PC-9 (cell line): ENCODE measurements around the gene AUTS2. TPM values are rescaled to one million over a fixed set of nuclear protein-coding genes. Genes with fewer than 3 reads are reported as not detected.

Experiments
- BruUV-seq: library from RNA; stranded (reverse); fragments of 400-500 nt; replicated peaks from 2 replicates; lab custom pipeline; 2021; lab: Mats Ljungman, UMichigan
- CTCF ChIA-PET: fragments of 300-600 bp; sonication (Branson Sonifier 250); formaldehyde crosslinking; loops from one replicate; lab custom pipeline; 2022; ENCODE audit warnings: antibody characterized with exemption; lab: Charles Lee
- POLR2A ChIA-PET: fragments of 300-600 bp; sonication (Branson Sonifier 250); formaldehyde crosslinking; loops from one replicate; lab custom pipeline; 2022; ENCODE audit warnings: antibody characterized with exemption; ENCODE audit not compliant: unreplicated experiment; lab: Charles Lee
- DNase-seq, 2 experiments: peaks; one replicate each; pipeline versions ENCODE4 v3.0.0 to v3.0.0-alpha.2; 2015 to 2022; ENCODE audit warnings: mixed read lengths in 1 of 2
- H2AFZ ChIP-seq: fragments of 200-600 bp; sonication (generic); 2 replicates; pipeline ENCODE4 v1.8.1; 2017; ENCODE audit warnings: antibody characterized with exemption
- H3F3A ChIP-seq: fragments of 200-600 bp; sonication (generic); 2 replicates; pipeline ENCODE4 v1.8.1; 2017; ENCODE audit warnings: antibody characterized with exemption, mild to moderate bottlenecking, low read depth; ENCODE audit not compliant: insufficient read depth
- H3K27ac ChIP-seq: fragments of 200-600 bp; sonication (generic); 2 replicates; pipeline ENCODE4 v1.6.1; 2016; ENCODE audit warnings: mixed run types
- H3K27me3 ChIP-seq: fragments of 200-600 bp; sonication (generic); 2 replicates; pipeline ENCODE4 v1.6.1; 2016; ENCODE audit warnings: low read depth, mixed run types; ENCODE audit not compliant: insufficient read depth
- H3K36me3 ChIP-seq: fragments of 200-600 bp; sonication (generic); 2 replicates; pipeline ENCODE4 v1.6.1; 2016; ENCODE audit warnings: low read depth, mixed run types
- H3K4me1 ChIP-seq: fragments of 200-600 bp; sonication (generic); replicated peaks from 2 replicates; pipeline ENCODE4 v1.6.1; 2016; ENCODE audit warnings: mixed run types; ENCODE audit not compliant: insufficient read depth
- H3K4me2 ChIP-seq: fragments of 200-600 bp; sonication (generic); 2 replicates; pipeline ENCODE4 v1.6.1; 2017; ENCODE audit warnings: mixed run types
- H3K4me3 ChIP-seq: fragments of 200-600 bp; sonication (generic); 2 replicates; pipeline ENCODE4 v1.6.1; 2016; ENCODE audit warnings: mixed run types
- H3K79me2 ChIP-seq: fragments of 200-600 bp; sonication (generic); 2 replicates; pipeline ENCODE4 v1.6.1; 2017; ENCODE audit warnings: low read depth, mixed run types
- H3K9me2 ChIP-seq: fragments of 200-600 bp; sonication (generic); 2 replicates; pipeline ENCODE4 v1.8.1; 2017; ENCODE audit warnings: mild to moderate bottlenecking; ENCODE audit not compliant: insufficient read depth
- H3K9me3 ChIP-seq: fragments of 200-600 bp; sonication (generic); 2 replicates; pipeline ENCODE4 v1.8.1; 2016; ENCODE audit warnings: low read depth; ENCODE audit not compliant: insufficient read depth
- H4K20me1 ChIP-seq: fragments of 200-600 bp; sonication (generic); 2 replicates; pipeline ENCODE4 v1.8.1; 2017; ENCODE audit not compliant: insufficient read depth
- EZH2 ChIP-seq: fragments of 200-600 bp; sonication (generic); IDR thresholded peaks from 2 replicates; pipeline ENCODE4 v1.8.0; 2017; ENCODE audit warnings: antibody characterized with exemption, low read depth
- intact Hi-C: fragments of 100-400 bp; cut with micrococcal nuclease; formaldehyde crosslinking; loops from one replicate; pipeline ENCODE4 v1.10.0; 2022; ENCODE audit not compliant: unreplicated experiment
- total RNA-seq: library from RNA; stranded (reverse); gene quantifications from 2 replicates; pipeline ENCODE4 v1.2.3, GENCODE V29; 2021
- TF ChIP-seq, protein P1 (sequence below): fragments of 200-600 bp; sonication (generic); conservative IDR thresholded peaks from 2 replicates; pipeline ENCODE4 v1.6.1; 2017; ENCODE audit warnings: mixed run types, antibody characterized with exemption, mild to moderate bottlenecking, moderate library complexity

The AUTS2 gene
- total RNA-seq, 1 experiment from 2014 or later: not detected

DNA sequence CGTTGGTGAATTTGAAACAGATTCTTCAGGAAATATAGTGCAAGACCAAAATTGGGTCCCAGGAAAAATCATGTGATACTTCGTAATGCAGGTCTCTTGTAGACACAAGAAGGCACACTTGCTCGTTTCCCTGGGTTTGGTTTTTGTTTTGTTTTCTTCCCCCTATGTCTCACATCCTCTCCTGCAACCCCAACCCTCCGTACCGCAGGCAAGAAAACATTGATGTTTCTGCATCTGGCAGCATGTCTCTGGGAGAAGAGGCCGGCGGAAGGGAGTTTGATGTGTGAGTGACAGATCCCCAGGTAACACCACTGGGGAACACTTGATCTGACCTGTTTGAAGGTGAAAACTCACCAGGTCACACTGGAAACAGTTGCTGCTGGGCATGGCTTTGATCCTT, 718.5 kb downstream of the AUTS2 start:
- intact Hi-C loops: no loop called here
- Histone ChIP-seq H3K27ac (no peak overlapping the region), H3K4me2 (no peak overlapping the region), H3K79me2 (no peaks in the 10 kb centered on the region), H3K9me2 (no peaks in the 10 kb centered on the region), H3K4me1 (no peaks in the 10 kb centered on the region), H3K4me3 (no peak overlapping the region), H4K20me1 (no peaks in the 10 kb centered on the region), H3F3A (no peaks in the 10 kb centered on the region), H3K36me3 (no peaks in the 10 kb centered on the region), H3K9me3 (no peaks in the 10 kb centered on the region), H2AFZ (no peak overlapping the region), H3K27me3 (peaks cover 12% of the 10 kb centered on the region; the same call in 1 of the 2 replicates)
- no peak for DNase-seq
- ChIA-PET POLR2A (no interaction called here), CTCF (no interaction called here)
- BruUV-seq: no TSS peak
- TF ChIP-seq EZH2: no peak
- TF ChIP-seq, protein P1, sequence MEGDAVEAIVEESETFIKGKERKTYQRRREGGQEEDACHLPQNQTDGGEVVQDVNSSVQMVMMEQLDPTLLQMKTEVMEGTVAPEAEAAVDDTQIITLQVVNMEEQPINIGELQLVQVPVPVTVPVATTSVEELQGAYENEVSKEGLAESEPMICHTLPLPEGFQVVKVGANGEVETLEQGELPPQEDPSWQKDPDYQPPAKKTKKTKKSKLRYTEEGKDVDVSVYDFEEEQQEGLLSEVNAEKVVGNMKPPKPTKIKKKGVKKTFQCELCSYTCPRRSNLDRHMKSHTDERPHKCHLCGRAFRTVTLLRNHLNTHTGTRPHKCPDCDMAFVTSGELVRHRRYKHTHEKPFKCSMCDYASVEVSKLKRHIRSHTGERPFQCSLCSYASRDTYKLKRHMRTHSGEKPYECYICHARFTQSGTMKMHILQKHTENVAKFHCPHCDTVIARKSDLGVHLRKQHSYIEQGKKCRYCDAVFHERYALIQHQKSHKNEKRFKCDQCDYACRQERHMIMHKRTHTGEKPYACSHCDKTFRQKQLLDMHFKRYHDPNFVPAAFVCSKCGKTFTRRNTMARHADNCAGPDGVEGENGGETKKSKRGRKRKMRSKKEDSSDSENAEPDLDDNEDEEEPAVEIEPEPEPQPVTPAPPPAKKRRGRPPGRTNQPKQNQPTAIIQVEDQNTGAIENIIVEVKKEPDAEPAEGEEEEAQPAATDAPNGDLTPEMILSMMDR: no peak

DNA sequence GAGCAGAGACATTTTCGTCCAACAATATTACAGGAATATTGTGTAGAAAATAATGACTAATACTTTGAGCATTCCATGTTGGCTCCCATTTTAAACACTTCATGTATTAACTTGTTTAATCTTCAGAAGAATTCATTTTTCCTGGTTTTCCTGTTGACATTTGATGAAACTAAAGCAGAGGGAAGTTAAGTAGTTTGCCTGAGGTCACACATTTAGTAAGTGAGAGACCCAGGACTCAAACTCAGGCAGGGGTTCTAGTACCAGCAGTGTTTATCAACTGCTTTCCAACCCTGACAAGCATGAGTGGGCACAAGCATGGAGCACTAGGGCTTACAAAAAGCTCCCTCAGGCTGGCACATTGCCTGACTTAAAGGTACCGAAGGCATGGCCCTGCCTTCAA, 719.1 kb downstream of the AUTS2 start:
- ChIA-PET CTCF (no interaction called here), POLR2A (no interaction called here)
- no peaks in the 10 kb centered on the region for H3K36me3 ChIP-seq
- no peak overlapping the region for H3K27ac ChIP-seq
- H3K27me3 ChIP-seq: peaks cover 12% of the 10 kb centered on the region; the same call in 1 of the 2 replicates
- no peak for DNase-seq
- no peak overlapping the region for H3K4me2 ChIP-seq
- no peaks in the 10 kb centered on the region for H3F3A ChIP-seq
- H3K9me2 ChIP-seq: no peaks in the 10 kb centered on the region
- H3K4me3 ChIP-seq: no peak overlapping the region
- no peaks in the 10 kb centered on the region for H3K9me3 ChIP-seq
- intact Hi-C loops: no loop called here
- no peaks in the 10 kb centered on the region for H3K79me2 ChIP-seq
- H4K20me1 ChIP-seq: no peaks in the 10 kb centered on the region
- H3K4me1 ChIP-seq: no peaks in the 10 kb centered on the region
- H2AFZ ChIP-seq: no peak overlapping the region
- TF ChIP-seq EZH2: no peak
- TF ChIP-seq, protein P1: no peak
- BruUV-seq: no TSS peak

DNA sequence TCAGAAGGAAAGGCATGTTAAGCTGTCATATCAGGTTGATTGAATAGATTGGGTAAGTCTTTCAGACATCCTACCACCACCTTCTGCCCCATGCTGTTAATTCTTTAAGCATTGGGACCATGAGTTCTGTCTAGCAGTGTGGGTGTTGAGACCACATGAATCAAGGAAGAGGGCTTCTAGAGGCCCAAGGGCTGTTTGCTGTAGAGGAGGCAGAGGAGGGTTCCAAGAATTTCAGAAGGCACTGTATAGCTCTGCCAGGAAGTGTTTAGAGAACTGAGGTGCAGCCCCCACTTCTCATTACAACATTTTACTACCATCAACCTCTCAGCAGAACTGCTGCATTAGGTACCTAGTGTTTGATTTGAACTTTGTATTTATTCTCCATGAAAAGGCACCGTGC, 720.2 kb downstream of the AUTS2 start:
- Histone ChIP-seq H3K36me3 (no peaks in the 10 kb centered on the region), H3K9me2 (no peaks in the 10 kb centered on the region), H2AFZ (no peak overlapping the region), H3K4me2 (no peak overlapping the region), H4K20me1 (no peaks in the 10 kb centered on the region), H3K27me3 (peaks cover 7% of the 10 kb centered on the region; the same call in 1 of the 2 replicates), H3K9me3 (no peaks in the 10 kb centered on the region), H3F3A (no peaks in the 10 kb centered on the region), H3K27ac (no peak overlapping the region), H3K4me3 (no peak overlapping the region), H3K79me2 (no peaks in the 10 kb centered on the region), H3K4me1 (no peaks in the 10 kb centered on the region)
- DNase-seq: no peak
- intact Hi-C loops: no loop called here
- CTCF ChIA-PET: no interaction called here
- BruUV-seq: no TSS peak
- POLR2A ChIA-PET: no interaction called here
- TF ChIP-seq, protein P1: no peak
- TF ChIP-seq EZH2: no peak
